ENCODE results near the gene CAMK2A.

DNA sequence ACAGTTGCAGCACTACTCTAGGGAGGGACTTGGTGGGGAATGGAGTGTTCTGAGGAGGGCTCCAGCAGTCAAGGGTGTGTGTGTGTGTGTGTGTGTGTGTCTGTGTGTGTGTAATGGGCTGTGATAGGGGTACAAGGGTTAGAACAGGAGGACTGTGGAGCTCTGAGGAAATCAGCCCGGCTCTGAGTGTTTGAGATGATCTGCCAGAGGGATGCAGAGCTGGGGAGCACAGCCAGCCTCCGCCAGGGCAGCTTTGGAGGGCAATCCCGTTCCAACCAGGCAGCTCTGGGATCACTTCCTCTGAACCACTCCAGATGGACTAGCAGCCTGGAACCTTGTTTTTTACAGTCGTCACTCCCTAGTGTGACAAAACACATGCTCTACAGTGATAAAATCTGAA is 102.7 kb downstream of the CAMK2A start:
- TF ChIP-seq, protein P1, sequence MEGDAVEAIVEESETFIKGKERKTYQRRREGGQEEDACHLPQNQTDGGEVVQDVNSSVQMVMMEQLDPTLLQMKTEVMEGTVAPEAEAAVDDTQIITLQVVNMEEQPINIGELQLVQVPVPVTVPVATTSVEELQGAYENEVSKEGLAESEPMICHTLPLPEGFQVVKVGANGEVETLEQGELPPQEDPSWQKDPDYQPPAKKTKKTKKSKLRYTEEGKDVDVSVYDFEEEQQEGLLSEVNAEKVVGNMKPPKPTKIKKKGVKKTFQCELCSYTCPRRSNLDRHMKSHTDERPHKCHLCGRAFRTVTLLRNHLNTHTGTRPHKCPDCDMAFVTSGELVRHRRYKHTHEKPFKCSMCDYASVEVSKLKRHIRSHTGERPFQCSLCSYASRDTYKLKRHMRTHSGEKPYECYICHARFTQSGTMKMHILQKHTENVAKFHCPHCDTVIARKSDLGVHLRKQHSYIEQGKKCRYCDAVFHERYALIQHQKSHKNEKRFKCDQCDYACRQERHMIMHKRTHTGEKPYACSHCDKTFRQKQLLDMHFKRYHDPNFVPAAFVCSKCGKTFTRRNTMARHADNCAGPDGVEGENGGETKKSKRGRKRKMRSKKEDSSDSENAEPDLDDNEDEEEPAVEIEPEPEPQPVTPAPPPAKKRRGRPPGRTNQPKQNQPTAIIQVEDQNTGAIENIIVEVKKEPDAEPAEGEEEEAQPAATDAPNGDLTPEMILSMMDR (IDR thresholded peaks at IDR 0.05), result no peak
- TF ChIP-seq TEAD4 (IDR thresholded peaks at IDR 0.05; ENCODE audit: borderline replicate concordance, insufficient read depth) (no peak), SIN3A (IDR thresholded peaks at IDR 0.05; ENCODE audit: borderline replicate concordance, low read depth, low read length) (no peak), FOSL2 (IDR thresholded peaks at IDR 0.05; ENCODE audit: borderline replicate concordance, low read depth) (no peak), EP300 (IDR thresholded peaks at IDR 0.05; ENCODE audit: borderline replicate concordance in 1 of 2, low read depth in 1 of 2, low read length in 1 of 2) (no peak), YY1 (IDR thresholded peaks at IDR 0.05; ENCODE audit: low read depth) (no peak)
